GM21367 (cell line): ENCODE measurements around the gene OPTC.
"Not testable (repeated sequence)": the region's sequence is repeated elsewhere in the genome, so short reads cannot be mapped to it uniquely, and the experiment has no call there.

Experiments
- ATAC-seq: cut with Tn5 transposase; IDR thresholded peaks from one replicate; pipeline ENCODE4 v1.9.1; 2021; ENCODE audit not compliant: unreplicated experiment

The OPTC gene, protein sequence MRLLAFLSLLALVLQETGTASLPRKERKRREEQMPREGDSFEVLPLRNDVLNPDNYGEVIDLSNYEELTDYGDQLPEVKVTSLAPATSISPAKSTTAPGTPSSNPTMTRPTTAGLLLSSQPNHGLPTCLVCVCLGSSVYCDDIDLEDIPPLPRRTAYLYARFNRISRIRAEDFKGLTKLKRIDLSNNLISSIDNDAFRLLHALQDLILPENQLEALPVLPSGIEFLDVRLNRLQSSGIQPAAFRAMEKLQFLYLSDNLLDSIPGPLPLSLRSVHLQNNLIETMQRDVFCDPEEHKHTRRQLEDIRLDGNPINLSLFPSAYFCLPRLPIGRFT

DNA sequence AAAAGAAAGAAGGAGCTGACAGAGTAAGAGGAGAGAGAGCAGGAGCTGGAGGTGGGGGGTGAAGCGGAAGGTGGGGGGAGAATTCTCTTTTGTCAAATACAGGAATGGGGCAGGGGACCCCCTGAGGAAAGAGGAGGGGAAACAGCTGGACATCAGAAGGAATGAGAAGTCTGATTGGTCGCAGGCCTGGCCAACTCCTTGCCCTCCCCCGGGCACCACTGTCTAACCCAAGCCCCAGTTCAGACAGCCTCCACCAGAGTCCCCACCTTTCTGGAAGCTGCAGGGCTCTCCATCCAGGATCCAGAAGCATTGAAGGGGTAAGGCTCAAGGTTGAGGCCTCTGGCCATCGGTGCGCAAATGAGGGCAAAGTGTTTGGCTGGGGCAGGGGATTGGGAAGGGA lies at the start of gene OPTC:
Gene OPTC (plus strand): TSS at position 253 of the 400 bp plus-strand sequence. CDS start 1,853 bp downstream, outside the sequence.
- no peak for ATAC-seq

DNA sequence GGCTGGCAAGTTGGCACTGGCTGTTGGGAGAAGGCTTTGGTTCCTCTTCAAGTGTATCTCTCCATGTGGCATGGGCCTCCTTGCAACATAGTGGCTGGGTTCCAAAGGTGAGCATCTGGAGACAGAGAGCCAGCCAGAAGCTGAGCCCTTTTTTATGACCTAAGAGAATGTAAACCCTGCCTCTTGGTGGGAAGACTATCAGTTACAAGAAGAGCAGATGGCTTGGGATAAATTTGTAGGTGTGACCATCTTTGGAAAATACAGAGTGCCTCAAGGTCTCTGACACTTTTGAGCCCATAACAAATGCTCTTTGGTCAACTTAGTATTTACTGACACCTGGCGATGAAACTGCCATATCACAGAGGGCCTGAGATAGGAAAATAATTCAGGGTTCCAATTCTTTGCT lies 49.8 kb upstream of the OPTC start:
- ATAC-seq: no peak

DNA sequence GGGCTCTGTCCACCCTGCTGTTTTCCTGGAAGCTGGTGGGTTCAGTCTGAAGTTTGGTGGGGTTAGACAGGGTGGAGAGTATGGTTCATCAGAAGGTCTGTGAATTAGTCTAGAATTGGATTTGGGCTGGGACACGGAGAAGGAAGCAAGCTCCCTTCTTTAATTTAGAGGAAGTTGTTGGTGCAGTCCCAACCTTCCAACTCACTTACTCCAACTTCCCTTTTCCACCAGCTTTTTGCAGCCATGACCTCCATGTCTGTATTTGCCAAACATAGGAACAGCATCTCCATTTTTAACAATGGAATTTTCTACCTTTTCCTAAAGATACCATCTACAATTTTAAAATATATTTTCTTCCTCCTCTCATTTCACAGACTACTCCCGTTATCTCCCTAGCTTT lies 46.8 kb upstream of the OPTC start:
- no peak for ATAC-seq

DNA sequence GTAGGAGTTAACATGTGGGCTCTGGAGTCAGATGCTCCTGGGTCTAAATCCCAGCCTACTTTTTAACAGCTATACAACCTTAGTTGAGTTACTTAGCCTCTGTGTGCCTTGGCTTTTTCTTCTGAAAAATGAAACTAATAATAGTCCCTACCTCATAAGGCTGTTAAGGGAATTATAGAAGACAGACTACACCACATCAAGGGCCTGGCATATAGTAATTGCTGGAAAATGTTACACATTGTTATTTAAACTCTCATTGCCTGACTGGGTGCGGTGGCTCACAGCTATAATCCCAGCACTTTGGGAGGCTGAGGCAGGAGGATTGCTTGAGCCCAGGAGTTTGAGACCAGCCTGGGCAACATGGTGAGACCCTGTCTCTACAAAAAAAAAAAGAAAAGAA lies 46.4 kb upstream of the OPTC start:
- not testable (repeated sequence) for ATAC-seq

DNA sequence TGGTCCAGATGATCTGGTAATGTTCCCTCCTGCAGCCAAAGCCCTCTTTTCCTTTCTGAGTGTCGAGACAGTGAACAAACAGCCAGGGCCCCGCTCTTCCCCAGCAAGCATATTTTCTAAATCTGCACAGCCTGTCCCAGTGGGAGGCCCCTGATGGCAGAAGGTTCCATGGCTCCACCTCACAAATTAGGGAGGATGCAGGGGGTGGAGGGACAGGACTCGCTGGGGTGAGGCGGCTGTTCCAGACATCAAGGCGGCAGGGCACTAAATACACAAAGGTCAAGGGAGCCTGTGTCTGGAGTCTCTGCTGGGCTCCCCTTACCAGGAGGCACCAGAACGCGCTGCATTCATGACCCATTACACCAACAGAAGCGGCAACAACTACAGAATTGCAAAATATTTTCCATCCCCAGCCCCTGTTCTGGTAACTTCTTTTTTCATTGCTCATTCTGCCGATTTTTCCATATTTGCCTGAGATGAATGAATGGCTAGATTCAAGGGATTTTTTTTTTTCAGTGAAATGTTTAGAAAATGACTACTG lies 45.4 kb upstream of the OPTC start:
- ATAC-seq: no peak

DNA sequence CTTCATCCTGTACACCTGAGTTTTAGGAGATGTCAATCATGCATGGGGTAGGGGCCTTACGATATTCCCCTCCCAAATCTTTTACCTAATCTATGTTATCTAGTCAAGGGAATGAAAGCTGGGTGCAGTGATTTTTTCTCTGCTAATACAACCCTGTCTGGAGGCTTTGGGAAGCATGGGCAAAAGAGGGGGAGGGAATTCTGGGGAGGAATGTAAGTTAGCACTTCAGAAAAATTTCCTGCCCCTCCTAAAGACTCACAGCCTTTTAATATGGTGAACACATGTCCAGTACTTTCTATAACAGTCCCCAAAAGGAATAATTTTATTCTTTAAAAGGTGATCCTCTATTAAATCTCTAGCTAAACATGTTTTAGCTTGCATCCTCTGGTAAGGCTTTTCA lies 44.0 kb upstream of the OPTC start:
- ATAC-seq: no peak

DNA sequence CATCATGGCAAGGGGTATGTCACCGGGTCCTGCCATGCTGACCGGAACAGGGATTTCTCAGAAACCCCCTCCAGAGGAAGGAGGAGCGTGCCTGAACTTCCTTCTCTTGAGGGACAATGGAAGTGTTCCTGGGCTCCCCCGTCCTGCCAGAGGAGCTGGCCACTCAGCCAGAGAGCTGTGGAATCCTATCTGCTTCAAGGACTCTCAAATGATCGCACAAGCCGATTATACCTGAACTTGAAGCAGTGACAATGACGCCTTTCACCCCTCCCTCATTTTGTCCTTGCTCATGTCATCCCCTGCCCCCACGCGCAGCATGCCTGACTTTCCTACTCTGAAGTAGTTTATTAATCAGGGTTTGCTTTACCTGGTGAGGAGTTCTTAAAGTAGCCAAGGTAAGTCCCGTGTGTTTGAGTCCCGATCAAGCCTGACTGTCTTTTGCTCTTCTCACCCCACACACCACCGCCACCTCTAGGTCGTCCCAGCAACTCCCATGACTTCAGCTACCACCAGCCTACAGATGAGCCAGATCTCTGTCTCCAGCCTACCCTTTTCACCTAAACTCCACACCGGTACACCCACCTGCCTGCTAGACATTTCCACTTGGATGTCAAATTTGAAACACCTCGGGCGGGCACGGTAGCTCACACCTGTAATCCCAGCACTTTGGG lies 43.3 kb upstream of the OPTC start:
- no peak for ATAC-seq

DNA sequence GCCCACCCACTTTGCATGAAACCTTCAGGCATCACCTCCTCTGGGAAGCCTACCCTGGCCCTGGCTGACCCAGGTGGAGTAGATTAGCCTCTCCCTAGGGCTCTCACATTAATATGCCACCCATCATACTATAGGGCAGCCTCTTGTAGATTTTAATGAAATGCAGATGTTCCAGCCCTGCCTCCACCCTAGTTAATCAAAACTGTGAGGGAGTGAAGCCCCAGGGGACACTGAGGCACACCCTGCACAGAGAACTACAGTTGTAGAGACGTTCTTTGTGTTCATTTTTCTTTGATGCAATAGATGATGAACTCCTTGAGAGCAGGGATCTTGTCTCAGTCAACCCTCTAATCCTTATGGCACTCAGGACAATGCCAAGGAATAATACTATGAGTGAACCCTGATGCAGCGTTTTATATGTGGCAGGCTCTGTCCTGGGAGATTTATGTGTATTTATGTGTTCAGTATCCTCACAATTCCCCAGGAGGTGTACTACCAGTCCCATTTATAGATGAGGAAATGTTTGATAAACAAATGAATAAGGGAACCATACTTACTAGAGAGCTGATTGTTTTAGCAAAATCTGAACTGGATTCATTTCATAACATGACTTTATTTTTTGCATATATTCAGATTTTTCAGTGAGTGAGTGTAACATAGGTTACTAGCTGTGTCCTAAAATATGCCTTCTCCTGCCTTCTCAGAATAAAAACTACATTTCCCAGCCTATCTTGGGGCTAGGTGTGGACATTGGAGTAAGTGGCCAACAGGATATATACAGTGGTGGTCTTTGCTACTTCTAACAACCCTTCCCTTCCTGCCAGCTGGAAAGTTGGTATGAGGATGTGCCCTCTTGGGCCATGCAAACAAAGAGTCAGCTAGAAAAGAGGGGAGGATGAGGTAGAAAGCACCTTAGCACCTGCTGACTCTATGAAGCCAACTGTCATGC lies 41.8 kb upstream of the OPTC start:
- ATAC-seq: no peak

DNA sequence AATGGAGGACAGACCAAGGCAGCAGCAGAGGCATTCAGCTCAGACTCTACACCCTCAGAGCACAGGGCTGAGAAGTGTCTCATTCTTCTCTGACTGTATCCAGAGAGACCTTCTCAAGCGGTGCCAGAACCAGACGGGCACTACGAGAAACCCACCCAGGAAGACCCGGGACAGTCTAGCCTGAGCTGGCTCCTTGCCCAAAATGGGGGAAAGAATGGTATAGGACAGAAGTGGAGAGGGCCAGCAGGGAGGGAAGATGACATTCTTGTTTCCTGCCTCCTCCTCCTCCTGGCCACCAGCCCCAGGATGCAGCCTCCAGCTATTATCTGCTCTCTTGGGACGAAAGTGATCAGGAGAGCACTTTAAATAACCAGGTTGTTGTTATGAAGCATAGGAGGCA lies 40.9 kb upstream of the OPTC start:
- ATAC-seq: no peak

DNA sequence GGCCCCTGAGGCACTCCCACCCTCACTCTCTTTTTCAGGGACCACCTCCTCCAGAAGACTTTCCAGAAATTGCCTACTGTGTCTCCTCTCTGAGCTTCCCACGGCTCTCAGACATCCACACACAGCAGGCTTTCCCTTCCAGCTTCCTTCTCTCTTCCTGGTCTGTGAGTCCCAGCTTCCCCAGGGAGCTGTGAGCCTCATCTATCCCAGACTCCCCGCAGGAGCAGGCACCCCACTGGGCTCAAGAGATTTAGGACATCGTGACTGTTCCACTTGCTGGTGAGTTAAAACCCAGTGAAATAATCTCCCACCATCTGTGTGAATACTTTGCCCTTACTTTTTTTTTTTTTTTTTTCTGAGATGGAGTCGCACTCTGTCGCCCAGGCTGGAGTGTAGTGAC lies 40.3 kb upstream of the OPTC start:
- ATAC-seq: no peak

DNA sequence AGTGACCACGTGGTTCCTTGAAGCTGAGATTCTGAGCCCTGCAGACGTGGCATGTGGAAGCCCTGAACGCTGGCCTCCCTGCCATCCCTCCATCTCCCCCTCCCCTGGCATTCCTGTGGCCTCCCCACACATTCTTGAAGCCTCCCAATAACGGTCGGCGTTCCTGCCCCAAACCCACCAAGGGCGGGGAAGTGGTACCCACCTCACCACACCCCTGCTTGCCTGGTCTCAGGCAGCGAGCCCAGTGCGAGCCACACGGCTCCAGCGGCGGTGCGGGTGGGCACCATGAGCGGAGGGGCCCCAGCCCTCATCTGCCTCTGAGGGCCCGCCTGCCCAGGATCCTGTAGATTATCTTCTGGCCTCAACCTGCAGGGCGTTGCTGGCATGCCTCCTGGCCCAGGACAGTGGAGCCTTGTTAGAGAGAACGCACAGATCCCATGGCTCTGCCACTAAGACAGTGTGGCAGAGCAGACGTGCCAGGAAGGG lies 38.9 kb upstream of the OPTC start:
- ATAC-seq: no peak

DNA sequence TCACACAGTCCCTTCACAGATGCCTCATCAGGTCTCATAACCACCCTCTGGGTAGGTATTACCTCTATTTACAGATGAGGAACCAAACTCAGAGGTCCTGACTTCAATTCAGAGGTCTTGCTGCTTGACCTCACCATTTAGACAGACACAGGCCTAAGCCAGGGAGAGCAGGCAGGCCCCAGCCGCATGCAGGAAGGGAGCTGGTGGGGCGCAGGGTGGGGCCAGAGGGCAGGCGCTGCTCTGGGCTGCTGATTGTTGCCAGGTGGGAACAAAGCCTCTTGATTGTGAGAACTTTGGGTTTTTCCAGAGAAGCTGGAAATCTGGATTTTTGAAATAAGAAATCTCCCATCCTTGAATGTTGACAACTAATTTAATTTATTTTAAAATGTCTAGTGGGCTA lies 38.2 kb upstream of the OPTC start:
- ATAC-seq: no peak

DNA sequence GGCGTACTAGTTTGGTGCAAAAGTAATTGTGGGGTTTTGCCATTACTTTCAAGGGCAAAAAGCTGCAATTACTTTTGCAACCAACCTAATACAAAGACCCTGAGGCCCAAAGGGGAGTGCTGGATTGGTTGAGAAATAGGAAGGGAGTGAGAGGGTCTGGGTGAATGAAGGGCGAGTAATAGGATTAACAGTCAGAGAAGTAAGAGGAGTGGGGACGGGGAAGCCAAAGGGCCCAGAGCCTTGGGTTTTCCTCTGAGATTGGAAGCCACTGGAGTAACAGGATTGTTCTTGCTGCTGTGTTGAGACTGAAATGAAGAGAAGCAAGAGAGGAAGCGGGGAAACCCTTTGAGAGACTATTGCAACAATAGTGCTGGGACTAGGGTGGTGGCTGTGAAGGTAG lies 37.4 kb upstream of the OPTC start:
- no peak for ATAC-seq

DNA sequence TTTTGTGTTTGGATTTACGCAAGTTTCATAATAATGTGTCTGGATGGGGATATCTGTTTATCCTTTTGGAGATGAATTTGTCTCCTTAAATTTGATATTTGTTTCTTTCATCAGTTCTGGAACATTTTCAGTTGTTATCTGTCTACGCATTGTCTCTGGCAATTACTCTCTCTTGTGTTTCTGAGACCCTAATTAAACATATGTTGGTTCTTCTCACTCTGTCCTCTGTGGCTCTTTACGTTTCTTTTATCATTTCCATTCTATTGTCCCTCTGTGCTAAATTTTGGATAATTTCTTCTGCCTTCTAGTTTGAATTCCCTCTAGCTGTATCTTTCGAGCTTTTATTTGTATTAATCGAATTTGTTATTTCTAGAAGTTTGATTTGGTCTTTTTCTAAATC lies 35.9 kb upstream of the OPTC start:
- no peak for ATAC-seq

DNA sequence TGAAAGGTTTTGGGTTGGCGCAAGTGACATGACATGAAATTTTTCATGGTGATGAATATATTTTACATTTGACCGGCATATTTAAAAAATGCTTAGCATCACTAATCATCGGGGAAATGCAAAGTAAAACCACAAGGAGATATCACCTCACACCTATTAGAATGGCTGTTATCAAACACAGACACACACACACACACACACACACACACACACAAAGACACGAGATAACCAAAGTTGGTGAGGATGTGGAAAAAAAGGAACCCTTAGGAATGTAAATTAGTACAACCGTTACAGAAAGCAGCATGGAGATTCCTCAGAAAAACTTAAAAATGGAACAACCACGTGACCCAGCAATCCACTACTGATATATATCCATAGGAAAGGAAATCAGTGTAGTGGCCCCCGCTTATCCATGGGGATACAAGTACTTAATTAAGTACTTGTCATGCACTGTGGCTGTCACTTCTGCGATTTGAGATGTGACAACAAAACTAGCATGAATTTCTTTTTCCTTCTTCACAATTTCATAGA lies 34.2 kb upstream of the OPTC start:
- no peak for ATAC-seq

DNA sequence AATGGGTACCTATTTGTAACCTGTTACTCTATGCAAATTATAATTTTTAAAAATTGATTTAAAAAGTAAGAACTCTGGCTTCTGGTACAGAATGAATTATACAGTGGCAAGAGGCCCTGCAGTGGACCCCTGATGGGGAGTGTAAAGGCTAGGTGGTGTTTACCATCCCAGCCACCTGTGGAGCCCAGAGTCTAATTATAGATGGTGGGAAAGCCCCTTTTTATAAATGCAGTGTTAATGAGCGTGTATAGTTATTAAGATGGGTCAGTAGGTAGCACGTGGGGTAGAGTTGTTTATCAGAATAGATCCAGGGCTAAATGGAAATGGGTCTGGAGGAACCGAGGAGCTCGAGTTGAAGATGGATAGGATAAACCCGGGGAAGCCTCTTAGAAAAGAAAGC lies 32.2 kb upstream of the OPTC start:
- no peak for ATAC-seq

DNA sequence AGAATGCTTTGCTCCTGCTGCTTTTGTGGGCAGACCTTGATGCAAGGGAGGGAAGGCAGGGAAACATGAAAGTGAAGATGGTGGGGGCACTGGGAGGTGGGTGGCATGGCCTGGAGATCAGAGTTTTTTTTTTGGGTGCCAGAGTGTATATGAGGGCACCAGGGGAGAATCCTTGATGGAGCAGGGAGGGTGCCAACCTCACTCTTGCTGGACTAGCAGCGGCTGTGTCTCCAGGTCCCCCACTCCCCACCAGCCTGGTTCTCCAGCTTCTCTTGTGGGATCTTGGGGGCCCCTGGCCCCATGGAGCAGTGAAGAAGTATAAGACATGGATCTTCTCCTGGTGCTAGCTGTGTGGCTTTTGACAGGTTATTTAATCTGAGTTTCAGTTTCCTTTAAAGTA lies 31.8 kb upstream of the OPTC start:
- ATAC-seq: no peak

DNA sequence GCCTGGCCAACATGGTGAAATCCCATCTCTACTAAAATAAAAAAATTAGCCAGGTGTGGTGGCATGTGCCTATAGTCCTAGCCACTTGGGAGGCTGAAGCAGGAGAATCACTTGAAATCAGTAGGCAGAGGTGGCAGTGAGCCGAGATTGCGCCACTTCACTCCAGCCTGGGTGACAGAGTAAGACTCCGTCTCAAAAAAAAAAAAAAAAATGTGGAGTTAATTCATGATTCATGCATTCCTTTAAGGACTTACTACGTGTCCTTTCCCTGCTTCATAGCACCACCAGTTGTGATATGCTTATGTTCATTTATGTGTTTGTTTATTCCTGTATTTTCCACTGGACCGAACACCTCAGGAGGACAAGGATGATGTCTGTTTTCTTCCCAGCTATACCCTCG lies 31.1 kb upstream of the OPTC start:
- no peak for ATAC-seq

DNA sequence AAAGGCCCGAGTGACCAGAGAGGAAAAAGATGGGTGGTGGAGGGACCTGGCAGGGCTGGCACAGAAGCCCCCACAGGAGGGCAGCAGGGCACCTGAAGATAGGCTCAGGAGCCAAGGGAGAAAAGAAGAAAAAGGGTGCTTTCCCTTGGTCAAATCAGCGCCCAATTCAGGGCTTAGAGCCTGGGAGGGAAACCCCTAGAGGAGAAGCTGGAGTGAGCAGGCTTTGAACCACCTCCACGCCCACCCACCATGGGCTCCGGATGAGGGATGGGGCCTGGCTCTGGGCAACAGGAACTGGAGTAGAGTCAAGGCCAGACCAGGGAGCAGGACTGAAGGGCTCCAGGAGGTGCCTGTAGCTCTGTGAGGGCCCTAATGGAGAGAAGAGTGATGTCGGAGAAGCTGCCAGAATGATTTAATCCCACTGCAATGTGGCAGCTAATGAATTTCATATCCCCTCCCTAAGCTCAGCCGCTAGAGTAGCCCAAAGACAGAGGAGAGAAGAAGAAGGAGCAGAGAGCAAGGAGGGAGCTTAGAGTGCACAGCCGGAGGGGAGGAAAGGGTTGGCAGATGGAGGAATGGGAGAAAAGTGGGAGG lies 30.4 kb upstream of the OPTC start:
- no peak for ATAC-seq

DNA sequence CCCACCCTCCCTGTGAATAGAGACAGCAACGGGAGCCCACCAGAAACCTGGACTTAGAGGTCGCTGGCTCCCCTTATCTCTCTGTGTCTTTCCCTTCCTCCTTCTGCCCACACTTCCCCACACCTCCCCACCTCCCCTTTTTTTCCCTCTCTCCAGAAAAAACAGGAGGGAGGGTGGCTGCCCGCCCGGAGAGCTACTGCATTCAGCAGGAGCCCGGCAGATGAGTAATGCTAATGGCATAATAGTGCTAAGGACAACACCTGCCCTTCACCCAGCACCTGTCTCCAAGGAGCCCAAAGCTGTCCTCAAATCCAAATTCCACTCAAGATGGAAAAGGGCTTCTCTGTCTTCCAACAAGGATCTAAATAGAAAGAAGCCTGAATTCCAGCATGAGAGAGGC lies 29.7 kb upstream of the OPTC start:
- ATAC-seq: no peak

DNA sequence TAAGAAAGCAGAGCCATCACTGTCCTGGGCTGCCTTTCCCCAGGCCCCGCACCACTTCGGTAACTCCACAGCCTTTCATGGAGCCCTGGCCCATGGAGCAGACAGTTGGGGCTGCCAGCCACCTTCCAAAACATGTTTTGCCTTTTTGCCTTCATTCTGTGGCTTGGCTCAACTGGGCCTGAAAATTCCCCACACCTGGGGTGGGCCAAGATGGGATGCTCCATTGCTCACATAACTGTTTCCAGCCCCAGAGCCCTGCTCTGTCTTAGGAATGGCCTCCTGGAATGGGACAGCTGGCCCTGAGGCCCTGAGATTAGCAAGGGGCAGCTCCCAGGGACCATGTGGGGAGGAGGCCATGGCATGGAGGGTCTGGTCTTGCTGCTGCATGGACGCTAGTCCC lies 29.2 kb upstream of the OPTC start:
- ATAC-seq: no peak
